Measurements from ENCODE around the gene ZNF554.

The ZNF554 gene

DNA sequence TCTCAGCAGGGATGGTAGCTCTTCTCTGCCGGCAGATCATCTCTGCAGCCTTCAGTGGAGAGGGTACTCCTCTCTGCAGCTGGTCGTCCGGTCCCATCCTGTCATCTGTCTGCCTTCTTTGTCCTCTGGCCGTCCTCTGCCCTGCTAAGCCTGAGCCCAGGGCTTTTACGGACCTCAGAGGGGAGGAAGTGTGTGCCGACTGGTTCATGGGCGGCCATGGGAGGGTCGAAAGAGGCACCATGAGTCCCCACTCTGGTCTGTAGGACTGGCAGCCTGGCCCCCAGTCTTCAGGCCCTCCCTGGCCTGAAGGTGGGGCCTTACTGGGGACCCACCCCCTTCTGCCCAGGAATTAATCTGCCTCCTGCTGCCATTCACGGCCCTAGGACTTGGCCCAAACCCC, 4.0 kb downstream of the ZNF554 start:
- Mint-ChIP-seq H3K27me3 (no peaks in the 10 kb centered on the region), H3K9me3 (ENCODE audit: low read depth) (no peaks in the 10 kb centered on the region), H3K36me3 (peaks cover 8% of the 10 kb centered on the region), H3K27ac (no peak overlapping the region), H3K4me3 (no peak overlapping the region), H3K4me1 (ENCODE audit: low read depth) (peaks cover 3% of the 10 kb centered on the region)

DNA sequence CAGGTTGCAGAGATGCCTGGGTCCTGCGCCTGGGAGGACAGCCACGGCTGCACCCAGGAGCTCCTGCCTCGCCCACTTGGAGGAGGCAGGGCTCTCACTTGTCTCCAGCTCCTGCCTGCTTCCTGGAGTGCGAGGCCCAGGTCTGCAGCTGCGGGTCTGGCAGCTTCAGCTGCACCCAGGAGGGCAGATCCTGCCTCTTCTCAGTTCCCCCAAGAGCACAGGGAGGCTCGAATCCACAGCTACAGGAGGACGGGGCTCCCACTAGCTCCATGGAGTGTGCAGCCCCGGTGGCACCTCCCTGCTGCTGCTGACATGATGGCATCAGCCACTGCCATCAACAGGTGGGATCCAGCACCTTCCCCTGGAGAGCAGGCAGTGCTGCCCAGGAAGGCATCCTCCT, 4.5 kb downstream of the ZNF554 start:
- Mint-ChIP-seq H3K27me3 (no peaks in the 10 kb centered on the region), H3K9me3 (ENCODE audit: low read depth) (no peaks in the 10 kb centered on the region), H3K36me3 (peaks cover 9% of the 10 kb centered on the region), H3K4me1 (ENCODE audit: low read depth) (peaks cover 3% of the 10 kb centered on the region), H3K27ac (no peak overlapping the region), H3K4me3 (no peak overlapping the region)

DNA sequence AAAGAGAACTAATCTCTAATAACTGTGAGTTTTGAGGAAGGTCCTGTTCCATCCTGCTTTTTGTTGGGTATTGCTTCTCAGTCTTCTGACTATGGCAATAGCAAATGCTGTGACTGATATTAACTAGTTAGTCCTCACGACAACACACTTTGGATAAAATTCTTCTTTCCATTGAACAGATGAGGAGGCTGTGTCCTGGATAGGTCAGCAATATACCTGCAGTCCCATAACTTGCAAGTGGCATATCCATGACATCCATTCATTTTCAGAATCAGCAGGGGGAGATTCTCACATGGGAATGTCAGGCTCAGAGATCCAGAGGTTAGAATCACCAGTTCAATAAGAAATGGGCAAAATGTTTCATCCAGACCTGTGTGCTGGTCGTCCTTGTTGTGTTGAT, 7.4 kb downstream of the ZNF554 start:
- Mint-ChIP-seq H3K4me1 (ENCODE audit: low read depth) (no peaks in the 10 kb centered on the region), H3K4me3 (no peak overlapping the region), H3K36me3 (peaks cover 9% of the 10 kb centered on the region), H3K27ac (no peak overlapping the region), H3K27me3 (no peaks in the 10 kb centered on the region), H3K9me3 (ENCODE audit: low read depth) (no peaks in the 10 kb centered on the region)

DNA sequence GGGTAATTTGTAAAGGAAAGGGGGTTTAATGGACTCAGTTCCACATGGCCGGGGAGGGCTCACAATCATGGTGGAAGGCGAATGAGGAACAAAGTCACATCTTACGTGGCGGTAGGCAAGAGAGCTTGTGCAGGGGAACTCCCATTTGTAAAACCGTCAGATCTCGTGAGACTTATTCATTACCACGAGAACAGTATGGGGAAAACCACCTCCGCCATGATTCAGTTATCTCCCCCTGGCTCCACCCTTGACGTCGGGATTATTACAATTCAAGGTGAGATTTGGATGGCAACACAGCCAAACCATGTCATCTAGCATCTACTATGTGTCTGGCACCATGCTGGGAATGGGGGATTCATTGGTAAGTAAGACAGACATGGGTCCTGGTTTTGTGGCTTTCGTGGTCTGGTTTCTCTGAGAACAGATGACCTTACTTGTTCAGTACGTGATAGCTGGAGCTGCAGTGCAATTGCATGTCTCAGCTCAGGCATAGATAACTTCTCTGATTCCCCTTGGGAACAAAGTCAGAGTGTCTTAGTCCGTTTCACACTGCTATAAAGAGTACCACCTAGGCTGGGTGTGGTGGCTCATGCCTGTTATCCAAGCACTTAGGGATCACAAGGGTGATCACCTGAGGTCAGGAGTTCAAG, 8.3 kb downstream of the ZNF554 start:
- Mint-ChIP-seq H3K27ac (no peak overlapping the region), H3K36me3 (peaks cover 11% of the 10 kb centered on the region), H3K4me3 (no peak overlapping the region), H3K9me3 (ENCODE audit: low read depth) (no peaks in the 10 kb centered on the region), H3K4me1 (ENCODE audit: low read depth) (no peaks in the 10 kb centered on the region), H3K27me3 (no peaks in the 10 kb centered on the region)

DNA sequence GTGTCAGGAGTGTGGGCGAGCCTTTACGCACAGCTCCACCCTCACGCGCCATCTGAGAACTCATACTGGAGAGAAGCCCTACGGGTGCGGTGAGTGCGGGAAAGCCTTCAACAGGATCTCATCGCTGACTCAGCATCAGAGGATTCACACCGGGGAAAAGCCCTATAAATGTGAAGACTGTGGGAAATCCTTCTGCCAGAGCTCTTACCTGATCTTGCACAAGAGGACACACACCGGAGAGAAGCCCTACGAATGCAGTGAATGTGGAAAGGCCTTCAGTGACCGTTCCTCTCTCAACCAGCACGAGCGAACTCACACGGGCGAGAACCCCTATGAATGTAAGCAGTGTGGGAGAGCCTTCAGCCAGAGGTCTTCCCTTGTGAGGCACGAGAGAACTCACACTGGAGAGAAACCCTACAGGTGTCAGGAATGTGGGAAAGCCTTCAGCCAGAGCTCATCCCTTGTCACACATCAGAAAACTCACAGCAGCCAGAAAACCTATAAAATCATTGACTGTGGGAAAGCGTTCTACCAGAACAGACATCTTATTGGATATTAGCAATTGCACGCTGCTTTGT, 14.7 kb downstream of the ZNF554 start:
- Mint-ChIP-seq H3K36me3 (peaks cover 27% of the 10 kb centered on the region), H3K4me3 (no peak overlapping the region), H3K27me3 (no peaks in the 10 kb centered on the region), H3K4me1 (ENCODE audit: low read depth) (no peaks in the 10 kb centered on the region), H3K9me3 (ENCODE audit: low read depth) (no peaks in the 10 kb centered on the region), H3K27ac (no peak overlapping the region)

DNA sequence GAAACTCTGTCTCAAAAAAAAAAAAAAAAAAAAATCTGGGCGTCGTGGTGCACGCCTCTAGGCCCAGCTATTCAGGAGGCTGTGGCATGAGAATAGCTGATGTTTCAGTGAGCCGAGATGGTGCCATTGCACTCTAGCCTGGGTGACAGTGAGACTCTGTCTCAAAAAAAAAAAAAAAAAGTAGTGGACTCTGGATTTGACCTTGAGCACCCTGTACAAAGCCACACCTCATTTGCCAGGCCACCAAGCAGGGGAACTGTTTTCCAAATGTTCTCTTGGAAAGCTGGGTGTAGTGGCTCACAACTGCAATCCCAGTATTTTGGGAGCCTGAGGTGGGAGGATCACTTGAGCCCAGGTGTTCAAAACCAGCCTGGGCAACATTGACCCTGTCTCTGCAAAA, 17.8 kb downstream of the ZNF554 start:
- peaks cover 27% of the 10 kb centered on the region for H3K36me3 Mint-ChIP-seq
- peaks cover 4% of the 10 kb centered on the region for H3K4me1 Mint-ChIP-seq (ENCODE audit: low read depth)
- no peaks in the 10 kb centered on the region for H3K9me3 Mint-ChIP-seq (ENCODE audit: low read depth)
- no peaks in the 10 kb centered on the region for H3K27me3 Mint-ChIP-seq
- H3K4me3 Mint-ChIP-seq: no peak overlapping the region
- no peak overlapping the region for H3K27ac Mint-ChIP-seq

DNA sequence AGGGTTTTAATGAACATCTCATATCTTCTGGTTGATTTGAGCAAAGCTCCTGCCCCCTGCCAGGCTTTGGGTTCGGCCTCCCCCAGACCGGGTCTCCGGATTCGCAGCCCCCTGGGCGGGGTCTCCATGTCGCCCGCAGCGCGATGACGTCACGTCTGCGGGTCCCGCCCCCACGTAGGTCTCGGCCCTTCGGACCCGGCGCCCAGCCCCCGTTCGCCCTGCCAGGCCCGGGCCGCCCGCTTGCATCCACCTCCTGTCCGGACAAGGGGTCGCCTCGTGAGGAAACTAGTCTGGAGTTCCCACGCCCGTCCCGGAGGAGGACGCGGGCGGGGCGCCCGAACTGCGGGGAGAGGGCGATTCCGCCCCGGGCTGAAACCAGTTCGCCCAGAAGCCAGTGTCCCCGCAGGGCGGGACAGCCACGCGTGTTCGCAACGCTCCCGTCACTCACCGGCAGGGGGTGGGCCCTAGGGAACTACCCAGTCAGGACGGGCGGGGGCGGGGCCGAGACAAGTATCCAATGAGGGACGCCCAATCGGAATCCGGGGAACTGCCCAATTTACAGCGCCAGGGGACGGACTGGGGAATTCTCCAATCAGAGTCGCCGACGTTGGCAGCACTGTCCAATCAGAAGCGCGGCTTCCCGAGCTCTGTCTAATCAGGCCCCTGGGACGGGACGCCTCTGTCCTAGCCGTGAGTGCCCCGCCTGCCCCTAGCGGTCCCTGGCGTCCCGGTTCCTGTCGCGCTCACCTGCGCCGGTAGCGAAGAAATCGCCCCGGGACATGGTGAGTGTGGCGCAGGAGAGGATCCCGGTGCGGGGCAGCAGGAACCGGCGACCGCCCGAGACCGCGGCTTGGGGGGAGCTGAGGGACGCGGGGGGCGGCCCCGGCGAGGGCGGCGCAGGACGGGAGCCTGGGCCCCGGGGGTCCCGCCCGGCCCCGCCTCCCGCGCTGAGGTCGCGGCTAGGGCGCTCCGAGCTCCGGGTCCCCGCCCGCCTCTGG, 21.4 kb downstream of the ZNF554 start, which contains the start of gene ZNF555:
Gene ZNF555, plus strand, starts transcription at position 682 of the 998 bp plus-strand sequence. Its CDS starts 98 bp downstream, at position 780.
- Mint-ChIP-seq H3K27me3 (no peaks in the 10 kb centered on the region), H3K4me3 (peak within 1 kb of the TSS; percentile 90), H3K27ac (peak within 1 kb of the TSS; percentile 84), H3K4me1 (ENCODE audit: low read depth) (peaks cover 22% of the 10 kb centered on the region), H3K9me3 (ENCODE audit: low read depth) (no peaks in the 10 kb centered on the region), H3K36me3 (peaks cover 16% of the 10 kb centered on the region)

DNA sequence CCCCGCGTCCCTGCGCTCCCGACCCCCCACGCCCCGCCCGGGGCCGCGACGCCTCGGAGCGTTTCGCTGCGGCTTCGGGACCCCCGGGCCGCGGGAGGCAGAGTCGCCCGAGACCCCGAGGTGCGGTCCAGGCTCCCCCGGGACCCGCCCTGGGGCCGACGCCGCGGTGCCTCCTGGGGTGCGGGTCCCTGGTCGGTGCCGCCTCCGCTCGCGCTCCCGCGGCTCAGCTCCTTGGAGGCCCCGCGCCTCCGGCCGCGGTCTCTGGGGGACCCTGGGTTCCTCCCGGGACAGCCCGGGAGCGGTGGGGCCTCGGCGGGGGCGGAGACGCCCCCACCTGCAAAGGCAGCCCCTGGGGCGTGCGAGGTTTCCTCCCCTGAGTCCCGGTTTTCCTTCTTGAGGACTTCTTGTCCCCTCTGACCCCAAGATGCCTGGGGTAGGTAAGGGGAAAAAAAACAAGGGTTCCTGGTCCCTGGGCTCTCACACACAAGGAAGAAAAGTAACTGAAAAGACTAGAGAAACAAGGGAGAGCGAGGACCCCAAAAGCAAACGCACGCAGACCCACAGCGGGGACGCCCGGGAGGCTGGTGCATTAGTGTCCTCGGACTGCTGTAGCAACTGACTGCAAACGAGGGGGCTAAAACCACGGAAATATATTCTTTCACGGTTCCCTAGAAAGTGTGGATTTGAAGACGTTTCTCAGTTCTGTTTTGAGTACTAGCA, 22.3 kb downstream of the ZNF554 start:
- Mint-ChIP-seq H3K27me3 (no peaks in the 10 kb centered on the region), H3K27ac (peak overlapping the region; percentile 22), H3K4me1 (ENCODE audit: low read depth) (peaks cover 25% of the 10 kb centered on the region), H3K36me3 (peaks cover 11% of the 10 kb centered on the region), H3K4me3 (peak overlapping the region; percentile 81), H3K9me3 (ENCODE audit: low read depth) (no peaks in the 10 kb centered on the region)

DNA sequence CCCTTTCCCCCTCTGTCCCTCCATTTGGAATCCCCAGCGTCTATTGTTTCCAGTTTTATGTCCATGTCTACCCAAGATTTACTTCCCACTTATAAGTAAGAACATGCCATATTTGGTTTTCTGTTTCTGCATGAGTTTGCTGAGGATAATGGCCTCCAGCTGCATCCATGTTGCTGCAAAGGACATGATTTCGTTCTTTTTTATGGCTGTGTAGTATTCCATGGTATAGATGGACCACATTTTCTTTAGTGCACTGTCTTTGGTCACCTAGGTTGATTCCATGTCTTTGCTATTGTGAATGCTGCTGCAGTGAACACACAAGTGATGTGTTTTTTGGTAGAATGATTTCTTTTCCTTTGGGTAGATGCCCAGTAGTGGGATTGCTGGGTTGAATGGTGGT, 25.4 kb downstream of the ZNF554 start:
- no peak overlapping the region for H3K4me3 Mint-ChIP-seq
- H3K36me3 Mint-ChIP-seq: peaks cover 11% of the 10 kb centered on the region
- H3K27me3 Mint-ChIP-seq: no peaks in the 10 kb centered on the region
- H3K9me3 Mint-ChIP-seq (ENCODE audit: low read depth): no peaks in the 10 kb centered on the region
- peaks cover 36% of the 10 kb centered on the region for H3K4me1 Mint-ChIP-seq (ENCODE audit: low read depth)
- H3K27ac Mint-ChIP-seq: no peak overlapping the region

DNA sequence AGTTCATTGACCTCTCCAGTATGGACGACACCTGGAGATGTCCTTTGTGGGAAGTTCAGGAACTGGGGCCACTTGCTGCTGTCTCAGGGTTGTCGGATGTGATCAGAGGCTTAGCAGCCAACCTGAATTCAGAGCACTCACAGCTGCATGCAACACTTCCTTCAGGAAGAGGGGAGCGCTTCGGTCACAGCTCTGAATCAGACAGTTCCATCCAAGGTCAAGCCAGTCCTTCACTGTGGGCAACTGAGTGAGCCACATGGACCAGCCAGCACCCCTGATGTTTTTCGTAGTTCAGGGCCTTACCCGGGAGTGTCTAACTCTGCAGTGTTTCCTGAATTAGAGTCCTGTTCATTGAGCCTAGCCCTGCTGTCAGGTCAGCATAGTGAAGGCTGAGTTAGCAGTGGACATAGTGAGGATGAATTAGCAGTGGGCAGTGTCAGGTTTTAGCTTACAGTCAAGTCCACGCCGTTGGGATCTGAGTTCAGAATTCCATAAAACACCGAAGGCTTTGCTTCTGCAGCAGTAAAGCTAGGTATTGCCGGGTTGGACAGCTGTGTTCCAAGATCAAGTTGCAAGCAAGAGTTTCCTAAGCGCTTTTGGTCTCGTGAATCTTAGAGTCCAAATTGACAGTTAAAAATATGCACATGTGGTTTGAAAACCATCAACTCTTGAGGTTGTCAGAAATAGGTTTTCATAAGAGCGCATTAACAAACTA, 26.7 kb downstream of the ZNF554 start:
- H3K36me3 Mint-ChIP-seq: peaks cover 17% of the 10 kb centered on the region
- no peaks in the 10 kb centered on the region for H3K27me3 Mint-ChIP-seq
- H3K4me1 Mint-ChIP-seq (ENCODE audit: low read depth): peaks cover 44% of the 10 kb centered on the region
- no peak overlapping the region for H3K27ac Mint-ChIP-seq
- no peak overlapping the region for H3K4me3 Mint-ChIP-seq
- no peaks in the 10 kb centered on the region for H3K9me3 Mint-ChIP-seq (ENCODE audit: low read depth)

DNA sequence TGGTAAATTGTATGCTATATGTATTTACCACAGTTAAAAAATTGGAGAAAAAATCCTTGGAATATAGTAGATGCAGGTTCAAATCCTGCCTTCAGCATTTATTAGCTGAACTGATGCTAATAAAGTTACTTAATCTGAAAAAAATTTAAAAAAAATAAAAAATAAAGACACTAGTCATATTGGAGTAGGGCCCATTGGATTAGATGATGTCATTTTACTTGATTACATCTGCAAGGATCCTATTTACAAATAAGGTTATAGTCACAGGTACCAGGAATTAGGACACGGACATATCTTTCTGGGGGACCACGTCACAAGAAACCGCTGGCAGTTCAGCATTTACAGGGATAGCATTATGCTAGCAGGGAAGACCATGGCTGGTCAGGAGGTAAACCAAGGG, 27.8 kb downstream of the ZNF554 start:
- Mint-ChIP-seq H3K27me3 (no peaks in the 10 kb centered on the region), H3K9me3 (ENCODE audit: low read depth) (no peaks in the 10 kb centered on the region), H3K4me3 (no peak overlapping the region), H3K27ac (no peak overlapping the region), H3K36me3 (peaks cover 27% of the 10 kb centered on the region), H3K4me1 (ENCODE audit: low read depth) (peaks cover 40% of the 10 kb centered on the region)

DNA sequence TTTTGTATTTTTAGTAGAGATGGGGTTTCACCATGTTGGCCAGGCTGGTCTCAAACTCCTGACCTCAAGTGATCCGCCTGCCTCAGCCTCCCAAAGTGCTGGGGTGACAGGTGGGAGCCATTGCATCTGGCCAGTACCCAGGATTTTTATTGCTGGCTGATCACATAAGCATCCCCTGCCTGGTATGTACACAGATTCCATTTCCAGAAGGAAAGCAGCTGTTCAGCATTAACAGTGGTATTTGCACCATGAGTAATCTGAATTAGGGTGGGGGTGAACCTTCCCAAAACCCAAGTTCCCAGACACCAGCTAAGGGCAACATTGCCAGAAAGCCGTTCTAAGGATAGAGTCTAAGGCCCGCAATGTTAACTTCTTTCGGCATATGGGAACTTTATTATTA, 28.9 kb downstream of the ZNF554 start:
- Mint-ChIP-seq H3K27ac (no peak overlapping the region), H3K4me1 (ENCODE audit: low read depth) (peaks cover 31% of the 10 kb centered on the region), H3K4me3 (no peak overlapping the region), H3K27me3 (no peaks in the 10 kb centered on the region), H3K36me3 (peaks cover 38% of the 10 kb centered on the region), H3K9me3 (ENCODE audit: low read depth) (peaks cover 3% of the 10 kb centered on the region)

DNA sequence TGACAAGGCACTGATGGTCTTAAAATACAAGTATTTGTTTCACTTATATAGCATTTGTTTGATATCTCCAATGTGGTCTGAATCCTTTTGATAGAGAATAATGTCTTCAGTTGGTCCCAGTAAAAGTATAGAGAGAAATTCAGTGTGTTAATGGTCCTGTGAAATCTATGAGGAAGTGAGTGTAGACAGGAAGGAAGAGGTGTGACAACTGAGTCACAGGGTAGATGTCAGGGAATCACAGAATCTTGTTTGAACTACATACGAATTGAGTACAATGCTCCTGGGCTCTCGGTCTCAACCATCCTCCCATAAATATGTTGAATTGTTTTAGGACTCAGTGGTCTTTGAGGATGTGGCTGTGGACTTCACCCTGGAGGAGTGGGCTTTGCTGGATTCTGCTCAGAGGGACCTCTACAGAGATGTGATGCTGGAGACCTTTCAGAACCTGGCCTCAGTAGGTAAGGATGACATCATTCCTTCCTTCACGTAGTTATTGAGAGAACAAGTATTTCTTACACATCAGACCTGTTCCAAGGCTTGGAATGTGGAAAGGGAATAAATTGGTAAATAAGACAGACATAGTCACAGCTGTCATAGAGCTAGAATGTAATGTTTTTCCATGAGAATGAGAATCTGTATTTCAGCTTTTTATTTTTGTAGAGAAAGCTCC, 30.7 kb downstream of the ZNF554 start:
- Mint-ChIP-seq H3K27ac (peak overlapping the region; percentile 0), H3K36me3 (peaks cover 46% of the 10 kb centered on the region), H3K27me3 (no peaks in the 10 kb centered on the region), H3K4me3 (peak overlapping the region; percentile 44), H3K4me1 (ENCODE audit: low read depth) (peaks cover 31% of the 10 kb centered on the region), H3K9me3 (ENCODE audit: low read depth) (peaks cover 8% of the 10 kb centered on the region)

DNA sequence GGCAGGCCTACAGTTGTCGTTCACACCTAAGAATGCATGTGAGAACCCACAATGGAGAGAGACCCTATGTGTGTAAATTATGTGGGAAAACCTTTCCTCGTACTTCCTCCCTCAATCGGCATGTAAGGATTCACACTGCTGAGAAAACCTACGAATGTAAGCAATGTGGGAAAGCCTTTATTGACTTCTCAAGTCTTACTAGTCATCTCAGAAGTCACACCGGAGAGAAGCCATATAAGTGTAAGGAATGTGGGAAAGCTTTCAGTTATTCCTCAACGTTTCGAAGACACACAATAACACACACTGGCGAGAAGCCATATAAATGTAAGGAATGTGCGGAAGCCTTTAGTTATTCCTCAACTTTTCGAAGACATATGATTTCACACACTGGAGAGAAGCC, 32.9 kb downstream of the ZNF554 start:
- H3K4me3 Mint-ChIP-seq: no peak overlapping the region
- no peaks in the 10 kb centered on the region for H3K27me3 Mint-ChIP-seq
- H3K27ac Mint-ChIP-seq: no peak overlapping the region
- H3K4me1 Mint-ChIP-seq (ENCODE audit: low read depth): peaks cover 38% of the 10 kb centered on the region
- H3K36me3 Mint-ChIP-seq: peaks cover 45% of the 10 kb centered on the region
- H3K9me3 Mint-ChIP-seq (ENCODE audit: low read depth): peaks cover 8% of the 10 kb centered on the region

Data from activated naive CD8-positive, alpha-beta T cell (primary cell).